Calu3 (cell line): Measurements from ENCODE around the gene LGR5. TPM values are rescaled to one million over a fixed set of nuclear protein-coding genes. Genes with fewer than 3 reads are reported as not detected.
"Not testable (repeated sequence)": the region's sequence is repeated elsewhere in the genome, so short reads cannot be mapped to it uniquely, and the experiment has no call there.

Experiments used
- BruUV-seq: library from RNA; stranded (reverse); fragments of 400-500 nt; replicated peaks from 2 replicates; lab custom pipeline; 2021; lab: Mats Ljungman, UMichigan
- CTCF ChIA-PET: fragments of 300-600 bp; sonication (Branson Sonifier 250); formaldehyde crosslinking; loops from one replicate; lab custom pipeline; 2022; ENCODE audit warnings: antibody characterized with exemption; lab: Charles Lee
- DNase-seq: peaks from one replicate; pipeline ENCODE4 v3.0.0; 2022
- H3K27ac Mint-ChIP-seq: one replicate; pipeline ENCODE4 v1.8.0; 2022; ENCODE audit warnings: mixed read lengths; ENCODE audit not compliant: unreplicated experiment
- H3K27me3 Mint-ChIP-seq: one replicate; pipeline ENCODE4 v1.8.0; 2022; ENCODE audit warnings: mixed read lengths; ENCODE audit not compliant: unreplicated experiment
- H3K36me3 Mint-ChIP-seq: one replicate; pipeline ENCODE4 v1.8.0; 2022; ENCODE audit warnings: mild to moderate bottlenecking, moderate library complexity, mixed read lengths; ENCODE audit not compliant: insufficient read depth, unreplicated experiment
- H3K4me1 Mint-ChIP-seq: one replicate; pipeline ENCODE4 v1.8.0; 2022; ENCODE audit warnings: mild to moderate bottlenecking, low read depth, mixed read lengths; ENCODE audit not compliant: unreplicated experiment
- H3K4me3 Mint-ChIP-seq: one replicate; pipeline ENCODE4 v1.8.0; 2022; ENCODE audit warnings: mild to moderate bottlenecking, low read depth, moderate library complexity, mixed read lengths; ENCODE audit not compliant: unreplicated experiment
- H3K9me3 Mint-ChIP-seq: one replicate; pipeline ENCODE4 v1.8.0; 2022; ENCODE audit warnings: low read depth, mixed read lengths; ENCODE audit not compliant: unreplicated experiment
- intact Hi-C: fragments of 100-400 bp; cut with micrococcal nuclease; formaldehyde crosslinking; loops from one replicate; pipeline ENCODE4 v1.10.0; 2022; ENCODE audit not compliant: unreplicated experiment
- total RNA-seq: library from RNA; stranded (reverse); gene quantifications from 2 replicates; pipeline ENCODE4 v1.2.3, GENCODE V29; 2022
- TF ChIP-seq, protein P1 (sequence below): fragments of 200-600 bp; IDR thresholded peaks from one replicate; pipeline ENCODE4 v1.8.0; 2022; ENCODE audit warnings: antibody characterized with exemption; ENCODE audit not compliant: unreplicated experiment

Gene LGR5
- total RNA-seq, 1 experiment from 2014 or later, result 0.09 TPM

DNA sequence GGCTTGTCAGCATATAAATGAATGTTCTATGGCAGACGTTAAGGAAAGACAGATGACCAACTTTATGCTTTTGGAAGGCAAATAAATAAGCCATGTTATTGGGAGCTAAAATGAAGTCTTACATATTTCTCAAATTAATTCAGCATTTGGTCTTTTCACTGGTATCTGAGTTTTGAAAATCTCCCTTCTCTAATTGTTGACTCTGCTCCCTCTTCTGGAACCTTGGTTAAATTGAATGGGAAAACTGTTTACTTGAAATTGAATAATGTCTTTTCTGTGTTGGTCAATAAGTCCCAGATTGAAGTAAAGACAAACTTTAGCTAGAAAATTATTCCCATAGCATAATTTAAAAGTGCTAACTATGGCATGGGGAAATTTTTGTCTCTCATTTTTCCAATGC, 38.7 kb downstream of the LGR5 start:
- CTCF ChIA-PET, result no interaction called here

DNA sequence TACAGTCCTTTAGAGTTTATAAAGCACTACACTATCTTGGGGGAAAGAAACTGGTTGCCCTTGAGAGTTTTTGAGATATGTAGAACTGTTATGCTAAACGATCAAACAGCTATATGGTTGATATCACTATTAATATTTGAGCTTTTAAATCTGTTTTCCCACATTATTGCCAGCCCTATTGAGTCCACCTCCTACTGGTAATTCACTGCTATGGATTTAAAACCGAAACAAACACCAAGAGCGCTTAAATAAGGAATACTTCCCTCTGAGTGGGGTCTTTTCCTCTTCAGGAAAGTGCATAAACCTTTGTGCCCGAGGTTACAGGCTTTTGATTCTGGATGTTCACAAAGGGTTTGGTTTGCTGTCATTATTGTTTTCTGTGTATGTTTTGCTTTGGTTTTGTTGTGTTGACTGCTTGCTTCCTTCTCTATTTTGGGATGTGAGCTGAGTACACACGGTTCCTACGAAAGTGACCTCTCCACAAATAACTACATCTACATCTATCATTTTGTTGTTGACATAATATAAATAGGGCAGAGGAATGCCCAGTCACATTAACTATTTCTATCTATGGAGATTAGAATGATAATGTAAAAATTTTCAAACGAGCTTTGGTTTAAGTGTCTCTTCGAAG, 44.8 kb downstream of the LGR5 start:
- Mint-ChIP-seq H3K9me3 (no peaks in the 10 kb centered on the region), H3K27ac (no peak overlapping the region), H3K4me1 (no peaks in the 10 kb centered on the region), H3K36me3 (no peaks in the 10 kb centered on the region), H3K4me3 (no peak overlapping the region), H3K27me3 (peaks cover 38% of the 10 kb centered on the region)
- no TSS peak for BruUV-seq
- intact Hi-C loops, result no loop called here
- TF ChIP-seq, protein P1, sequence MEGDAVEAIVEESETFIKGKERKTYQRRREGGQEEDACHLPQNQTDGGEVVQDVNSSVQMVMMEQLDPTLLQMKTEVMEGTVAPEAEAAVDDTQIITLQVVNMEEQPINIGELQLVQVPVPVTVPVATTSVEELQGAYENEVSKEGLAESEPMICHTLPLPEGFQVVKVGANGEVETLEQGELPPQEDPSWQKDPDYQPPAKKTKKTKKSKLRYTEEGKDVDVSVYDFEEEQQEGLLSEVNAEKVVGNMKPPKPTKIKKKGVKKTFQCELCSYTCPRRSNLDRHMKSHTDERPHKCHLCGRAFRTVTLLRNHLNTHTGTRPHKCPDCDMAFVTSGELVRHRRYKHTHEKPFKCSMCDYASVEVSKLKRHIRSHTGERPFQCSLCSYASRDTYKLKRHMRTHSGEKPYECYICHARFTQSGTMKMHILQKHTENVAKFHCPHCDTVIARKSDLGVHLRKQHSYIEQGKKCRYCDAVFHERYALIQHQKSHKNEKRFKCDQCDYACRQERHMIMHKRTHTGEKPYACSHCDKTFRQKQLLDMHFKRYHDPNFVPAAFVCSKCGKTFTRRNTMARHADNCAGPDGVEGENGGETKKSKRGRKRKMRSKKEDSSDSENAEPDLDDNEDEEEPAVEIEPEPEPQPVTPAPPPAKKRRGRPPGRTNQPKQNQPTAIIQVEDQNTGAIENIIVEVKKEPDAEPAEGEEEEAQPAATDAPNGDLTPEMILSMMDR, result no peak
- DNase-seq, result no peak
- CTCF ChIA-PET, result no interaction called here

More for the DNA sequence above, 38.7 kb downstream of the LGR5 start:
- Mint-ChIP-seq H3K9me3 (no peaks in the 10 kb centered on the region), H3K36me3 (no peaks in the 10 kb centered on the region), H3K27ac (no peak overlapping the region), H3K4me1 (no peaks in the 10 kb centered on the region), H3K4me3 (no peak overlapping the region), H3K27me3 (peaks cover 39% of the 10 kb centered on the region)
- no TSS peak for BruUV-seq
- no peak for DNase-seq
- intact Hi-C loops, result no loop called here
- TF ChIP-seq, protein P1, result no peak

GRCh38 chr12:71490844-71491243, 51.2 kb downstream of the LGR5 start:
- H3K27ac Mint-ChIP-seq, H3K4me1 Mint-ChIP-seq, H3K4me3 Mint-ChIP-seq, CTCF ChIA-PET, intact Hi-C loops, DNase-seq, H3K27me3 Mint-ChIP-seq, H3K9me3 Mint-ChIP-seq, H3K36me3 Mint-ChIP-seq, BruUV-seq: not testable (repeated sequence)

DNA sequence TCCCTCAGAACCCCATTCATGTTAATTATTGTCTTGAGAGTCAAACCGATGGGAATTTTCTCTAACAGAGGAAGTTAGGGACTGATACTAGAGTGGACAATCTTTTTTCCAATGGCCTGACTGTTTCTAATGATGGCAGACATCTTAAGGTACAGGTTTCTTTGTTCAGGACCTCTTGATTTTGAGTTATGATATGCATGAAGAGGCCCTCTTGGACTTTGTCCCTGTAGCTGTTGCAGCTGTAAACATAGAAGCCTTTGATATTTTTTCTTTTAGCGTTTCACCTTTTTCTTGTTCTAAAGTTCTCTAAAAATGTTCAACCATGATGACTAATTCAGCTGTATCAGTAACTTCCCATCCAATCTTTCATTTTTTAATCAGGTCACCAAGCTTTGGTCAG, 53.0 kb downstream of the LGR5 start:
- no TSS peak for BruUV-seq
- Mint-ChIP-seq H3K4me3 (no peak overlapping the region), H3K27ac (no peak overlapping the region), H3K36me3 (no peaks in the 10 kb centered on the region), H3K4me1 (no peaks in the 10 kb centered on the region), H3K27me3 (peaks cover 15% of the 10 kb centered on the region), H3K9me3 (no peaks in the 10 kb centered on the region)
- no peak for DNase-seq
- TF ChIP-seq, protein P1, result no peak
- intact Hi-C loops, result no loop called here
- CTCF ChIA-PET, result interaction anchor here (0.9 kb wide), 1 partner anchor 21 kb away, joined by 3 read pairs; no protein-coding TSS in a partner anchor

- Mint-ChIP-seq H3K4me3 (no peak overlapping the region), H3K9me3 (no peaks in the 10 kb centered on the region), H3K27ac (no peak overlapping the region), H3K4me1 (no peaks in the 10 kb centered on the region), H3K27me3 (peaks cover 37% of the 10 kb centered on the region), H3K36me3 (no peaks in the 10 kb centered on the region)
- no TSS peak for BruUV-seq
- DNase-seq, result no peak
- TF ChIP-seq, protein P1, result no peak
- intact Hi-C loops, result no loop called here
- CTCF ChIA-PET, result no interaction called here
Measured at GRCh38 chr12:71499834-71500233, 60.2 kb downstream of the LGR5 start.
